Subcutaneous adipose tissue (tissue), 4 donors: ENCODE data around the gene LUZP2. TPM values are rescaled to one million over a fixed set of nuclear protein-coding genes. Genes with fewer than 3 reads are reported as not detected.

Experiments used
- total RNA-seq, 4 donors: library from RNA; depleted of rRNA; stranded (reverse); fragments of >200 nt; gene quantifications; one replicate each; pipeline ENCODE4 v1.1.0, GENCODE V29; 2016
- TF ChIP-seq, protein P1 (sequence below): fragments of 450-650 bp; IDR thresholded peaks from one replicate; pipeline ENCODE4 v1.5.1; 2016; ENCODE audit warnings: low read depth, mild to moderate bottlenecking, control low read depth, antibody characterized with exemption, moderate library complexity

Gene LUZP2
- total RNA-seq, 4 donors from 2014 or later, result 0.33 to 0.66 (median 0.38) TPM; not detected in 1

DNA sequence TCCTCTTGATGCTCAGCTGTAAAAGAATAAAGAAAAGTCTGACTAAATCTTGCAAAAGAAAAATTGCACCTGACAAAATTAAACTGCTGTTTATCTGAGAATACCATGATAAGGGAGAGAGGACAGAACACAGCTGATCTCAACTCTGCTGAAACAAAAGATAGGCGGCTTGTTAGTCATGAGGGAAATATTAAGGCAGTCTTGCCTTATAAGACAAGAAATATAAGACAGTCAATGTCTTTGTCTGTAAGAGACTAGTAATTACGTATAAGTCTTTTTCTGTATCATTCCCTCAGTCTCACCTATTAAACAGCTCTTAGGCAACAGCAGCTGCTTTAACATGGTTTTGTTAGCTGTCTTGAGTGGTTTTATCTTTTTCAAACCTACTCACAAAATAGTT, 296.6 kb downstream of the LUZP2 start:
- TF ChIP-seq, protein P1, sequence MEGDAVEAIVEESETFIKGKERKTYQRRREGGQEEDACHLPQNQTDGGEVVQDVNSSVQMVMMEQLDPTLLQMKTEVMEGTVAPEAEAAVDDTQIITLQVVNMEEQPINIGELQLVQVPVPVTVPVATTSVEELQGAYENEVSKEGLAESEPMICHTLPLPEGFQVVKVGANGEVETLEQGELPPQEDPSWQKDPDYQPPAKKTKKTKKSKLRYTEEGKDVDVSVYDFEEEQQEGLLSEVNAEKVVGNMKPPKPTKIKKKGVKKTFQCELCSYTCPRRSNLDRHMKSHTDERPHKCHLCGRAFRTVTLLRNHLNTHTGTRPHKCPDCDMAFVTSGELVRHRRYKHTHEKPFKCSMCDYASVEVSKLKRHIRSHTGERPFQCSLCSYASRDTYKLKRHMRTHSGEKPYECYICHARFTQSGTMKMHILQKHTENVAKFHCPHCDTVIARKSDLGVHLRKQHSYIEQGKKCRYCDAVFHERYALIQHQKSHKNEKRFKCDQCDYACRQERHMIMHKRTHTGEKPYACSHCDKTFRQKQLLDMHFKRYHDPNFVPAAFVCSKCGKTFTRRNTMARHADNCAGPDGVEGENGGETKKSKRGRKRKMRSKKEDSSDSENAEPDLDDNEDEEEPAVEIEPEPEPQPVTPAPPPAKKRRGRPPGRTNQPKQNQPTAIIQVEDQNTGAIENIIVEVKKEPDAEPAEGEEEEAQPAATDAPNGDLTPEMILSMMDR, result no peak

DNA sequence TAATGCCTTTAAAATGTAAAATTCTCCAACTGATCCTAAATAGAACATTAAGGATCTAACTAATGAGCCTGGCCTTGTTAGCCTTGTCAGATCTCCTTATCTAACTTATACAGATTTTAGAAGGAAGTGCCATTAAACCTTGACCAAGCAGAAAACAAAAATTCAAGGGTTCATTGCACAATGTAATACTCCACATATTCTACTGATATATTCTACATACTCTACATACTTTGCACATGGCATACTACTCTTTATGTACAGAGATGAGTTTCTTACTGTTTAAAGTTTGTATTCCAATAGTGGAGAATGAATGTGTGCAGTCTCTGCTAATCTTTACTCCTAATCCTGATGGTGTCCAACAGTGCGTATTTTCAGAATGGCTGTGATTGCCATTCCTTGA, 297.2 kb downstream of the LUZP2 start:
- TF ChIP-seq, protein P1, result no peak

DNA sequence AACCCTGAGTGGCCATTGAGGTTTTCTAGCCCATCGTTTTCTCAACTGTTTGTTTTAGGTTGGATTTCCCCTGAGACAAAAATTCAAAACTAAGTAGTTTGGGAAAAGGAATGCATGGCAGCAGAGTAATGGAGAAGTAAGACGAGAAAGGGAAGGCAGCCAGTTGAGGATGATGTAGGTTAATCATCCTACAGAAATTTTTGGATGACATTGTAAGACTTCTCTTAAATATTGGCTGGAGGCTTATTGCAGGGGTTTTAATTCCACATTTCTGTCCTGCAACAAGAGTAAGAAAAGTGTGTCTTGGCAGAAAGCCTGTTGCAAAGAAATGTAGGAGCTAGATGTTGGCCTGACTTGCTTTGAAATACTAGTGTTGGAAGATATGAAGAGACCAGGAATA, 308.8 kb downstream of the LUZP2 start:
- TF ChIP-seq, protein P1, result no peak

DNA sequence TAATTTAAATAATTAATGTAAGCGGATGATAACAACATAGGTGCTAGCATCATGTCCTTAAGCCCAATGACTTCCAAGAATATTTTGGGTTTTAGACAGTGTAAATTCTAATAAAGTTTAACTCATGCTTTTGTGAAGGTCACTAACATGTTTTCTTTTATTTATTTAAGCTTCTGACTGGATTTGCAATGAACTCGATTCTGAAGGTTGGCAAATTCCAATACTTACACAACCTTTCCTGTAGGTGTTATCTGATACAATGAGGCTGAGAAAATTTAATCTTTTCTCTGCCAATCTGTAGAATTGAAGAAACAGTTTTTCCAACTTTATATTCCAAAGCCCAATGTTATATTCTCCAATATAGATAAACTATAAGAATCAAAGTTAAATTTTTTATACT, 311.3 kb downstream of the LUZP2 start:
- TF ChIP-seq, protein P1, result no peak

DNA sequence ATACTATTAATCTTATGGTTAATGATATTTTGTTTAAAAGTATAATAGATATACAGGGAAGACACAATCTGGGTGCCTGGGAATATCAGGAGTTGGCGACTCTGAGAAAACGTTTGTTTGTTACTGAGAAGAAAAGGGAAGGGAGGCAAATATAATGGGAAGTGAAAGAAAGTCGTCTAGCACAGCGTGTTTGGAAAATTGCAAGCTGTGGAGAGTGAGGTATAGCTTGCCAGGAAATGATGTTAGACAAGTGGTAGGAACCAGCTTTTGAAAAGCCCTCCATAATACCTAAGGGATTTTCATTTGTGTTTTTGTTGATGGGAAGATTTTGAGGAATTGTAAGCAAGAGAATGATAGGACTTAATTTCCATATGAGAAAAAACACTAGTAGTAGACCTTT, 322.2 kb downstream of the LUZP2 start:
- TF ChIP-seq, protein P1, result no peak

DNA sequence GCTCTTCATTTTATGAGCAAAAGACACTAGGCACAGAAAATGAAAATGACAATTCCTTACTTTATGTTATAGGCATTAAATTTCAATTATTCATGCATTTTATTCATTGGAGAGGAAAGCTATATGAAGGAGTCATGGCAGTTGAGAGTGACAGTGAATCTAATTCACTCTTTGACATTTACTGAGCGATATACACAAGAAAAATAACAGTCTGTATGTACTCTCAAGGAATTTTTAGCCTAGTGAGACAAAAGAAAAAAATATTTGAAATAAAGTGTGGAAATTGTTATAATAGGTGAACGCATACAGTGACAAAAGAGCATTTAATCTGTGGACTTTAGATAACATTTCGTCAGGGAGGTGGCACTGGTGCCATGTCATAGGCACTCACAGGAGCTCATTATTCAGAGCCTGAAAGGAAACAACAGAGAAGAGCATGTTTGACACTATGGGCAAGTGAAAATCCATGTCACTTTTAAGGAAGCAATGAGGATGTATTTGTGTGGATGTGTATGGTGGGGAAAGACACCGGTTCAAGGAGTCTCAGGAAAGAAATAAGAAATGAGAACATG, 323.1 kb downstream of the LUZP2 start:
- TF ChIP-seq, protein P1, result no peak

DNA sequence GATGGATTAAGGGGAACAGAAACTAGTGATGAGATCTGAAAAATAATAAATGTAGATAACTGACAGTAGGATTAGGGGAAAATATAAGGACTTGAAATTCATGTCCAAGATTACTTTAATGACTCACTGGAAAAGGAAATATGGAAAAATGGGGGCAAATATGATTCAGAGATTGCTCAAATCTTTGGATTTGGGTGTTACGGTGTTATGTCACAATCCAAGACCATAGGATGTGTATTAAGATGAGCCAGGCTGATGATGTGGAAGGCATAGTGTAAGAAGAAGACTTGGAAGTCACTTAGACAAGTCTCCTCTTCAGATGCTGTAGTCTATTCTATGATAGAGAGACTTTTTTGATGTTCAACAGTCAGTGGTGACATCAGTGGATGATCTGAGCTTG, 323.7 kb downstream of the LUZP2 start:
- TF ChIP-seq, protein P1, result no peak
